ENCODE measurements around the gene DEXI.
"Not testable (repeated sequence)": the region's sequence is repeated elsewhere in the genome, so short reads cannot be mapped to it uniquely, and the experiment has no call there.

The DEXI gene

DNA sequence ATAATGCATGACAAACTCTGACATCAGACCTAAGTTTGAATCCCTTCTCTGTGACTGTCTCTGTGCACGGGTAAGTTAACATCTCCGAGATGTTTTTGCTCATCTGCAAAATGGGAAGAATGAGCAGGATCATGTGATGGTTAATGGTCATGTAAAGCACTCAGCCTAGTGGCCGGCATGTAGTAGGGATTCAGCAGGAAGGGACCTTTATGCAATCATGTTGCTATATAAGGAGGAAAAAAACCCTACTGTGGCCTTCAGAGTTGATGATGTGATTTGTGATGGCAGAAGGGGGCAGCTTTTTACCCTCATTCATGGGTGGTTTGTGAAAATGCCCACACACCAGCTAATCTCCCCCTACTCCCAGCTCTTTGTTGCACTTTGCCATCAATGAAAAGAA is 26.2 kb upstream of the DEXI start:
- DNase-seq, result no peak

DNA sequence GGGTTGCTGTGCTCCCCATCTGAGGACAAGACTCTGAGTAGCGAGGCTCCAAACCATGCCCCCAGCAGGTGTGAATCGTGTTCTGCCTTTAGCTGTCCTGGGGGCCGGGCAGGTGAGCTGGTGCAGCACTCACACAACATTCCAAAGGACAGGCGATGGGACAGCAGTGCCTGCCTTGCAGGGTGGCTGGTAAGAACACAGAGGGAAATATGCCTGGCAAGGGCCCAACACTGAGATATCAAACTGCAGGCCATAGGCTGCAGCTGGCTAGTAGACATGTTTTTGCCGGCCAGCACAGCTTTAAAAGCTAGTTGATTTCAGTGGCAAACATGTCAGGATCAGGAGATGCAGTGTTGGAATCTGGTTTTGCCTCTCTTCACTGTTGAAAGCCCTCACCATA is 25.7 kb upstream of the DEXI start:
- no peak for DNase-seq

DNA sequence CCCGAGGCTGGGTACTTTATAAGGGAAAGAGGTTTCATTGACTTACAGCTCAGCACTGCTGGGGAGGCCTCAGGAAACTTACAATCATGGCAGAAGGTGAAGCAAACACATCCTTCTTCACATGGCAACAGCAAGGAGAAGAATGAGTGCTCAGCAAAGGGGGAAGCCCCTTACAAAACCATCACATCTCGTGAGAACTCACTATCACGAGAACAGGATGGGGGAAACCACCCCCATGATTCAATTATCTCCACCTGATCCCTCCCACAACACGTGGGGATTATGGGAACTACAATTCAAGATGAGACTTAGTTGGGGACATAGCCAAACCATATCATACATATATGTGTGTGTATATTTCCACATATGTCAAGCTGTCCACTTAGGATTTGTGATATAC is 24.3 kb upstream of the DEXI start:
- DNase-seq, result peak in 1 of 2 donors; percentile 25

DNA sequence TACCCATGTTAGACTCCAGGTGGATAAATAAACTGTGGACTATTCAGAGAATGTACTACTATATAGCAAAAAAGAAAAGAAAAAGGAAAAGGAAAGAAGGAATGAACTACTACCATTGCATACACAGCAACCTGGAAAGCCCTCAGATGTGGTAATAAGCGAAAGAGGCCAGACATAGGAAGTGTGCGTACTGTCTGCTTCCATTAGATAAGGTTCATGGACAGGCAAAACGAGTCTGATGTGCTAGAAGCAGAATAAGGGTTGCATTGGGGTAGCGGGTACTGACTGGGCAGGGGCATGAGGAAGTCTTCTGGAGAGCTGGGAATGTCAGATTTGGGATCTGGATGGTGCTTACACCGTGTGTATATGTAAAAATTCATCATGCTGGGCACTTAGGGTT is 23.9 kb upstream of the DEXI start:
- no peak for DNase-seq

DNA sequence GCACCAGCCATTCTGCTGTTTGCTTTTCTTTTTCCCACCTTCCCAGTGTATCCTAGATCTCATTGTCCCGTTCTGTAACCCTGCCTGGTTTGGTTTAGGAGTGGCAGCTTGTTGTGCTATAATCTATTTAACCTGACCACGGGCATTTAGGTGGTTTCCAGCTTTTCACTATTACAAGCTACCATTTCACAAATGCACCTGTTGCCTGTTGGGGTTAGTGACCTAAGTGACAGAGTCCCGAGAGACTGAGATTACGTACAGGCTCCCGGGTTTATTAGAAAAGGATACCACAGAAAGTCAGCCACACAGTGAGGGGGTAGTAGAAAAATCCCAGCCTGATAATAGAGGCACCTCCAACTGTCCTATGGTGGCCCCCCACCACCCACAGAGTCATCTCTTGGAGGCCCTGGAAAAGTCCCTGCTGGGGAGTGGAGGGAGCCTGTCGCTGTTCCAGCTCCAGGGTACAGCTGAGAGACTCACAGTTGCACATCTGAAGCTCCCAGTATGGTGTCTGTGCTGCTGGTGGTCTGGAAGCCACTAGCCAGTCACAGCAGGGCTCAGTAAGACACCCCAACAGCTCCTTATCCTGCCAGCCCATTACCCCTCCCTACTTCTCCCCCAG is 23.3 kb upstream of the DEXI start:
- DNase-seq, result peak; percentile 36 to 53

DNA sequence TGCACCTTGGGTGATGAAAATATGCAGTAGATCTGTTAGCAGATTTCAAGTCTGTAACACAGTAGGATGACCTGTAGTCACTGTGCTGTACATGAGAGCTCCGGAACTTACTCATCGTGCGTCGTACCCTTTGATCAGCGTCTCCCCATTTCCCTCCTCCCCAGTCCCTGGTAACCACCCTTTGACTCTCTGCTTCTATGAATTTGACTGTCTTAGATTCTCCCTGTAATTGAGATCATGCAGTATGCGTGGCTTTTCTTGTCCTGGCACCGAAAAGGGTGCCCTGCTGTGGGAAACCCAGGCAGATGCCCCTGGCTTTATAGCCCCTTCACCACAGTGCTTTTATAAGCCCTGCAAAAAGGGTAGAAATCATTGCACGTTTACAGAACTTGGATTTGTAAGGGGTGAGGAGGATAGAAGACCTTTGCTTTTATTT is 22.6 kb upstream of the DEXI start:
- DNase-seq, result peak; percentile 47 to 78

DNA sequence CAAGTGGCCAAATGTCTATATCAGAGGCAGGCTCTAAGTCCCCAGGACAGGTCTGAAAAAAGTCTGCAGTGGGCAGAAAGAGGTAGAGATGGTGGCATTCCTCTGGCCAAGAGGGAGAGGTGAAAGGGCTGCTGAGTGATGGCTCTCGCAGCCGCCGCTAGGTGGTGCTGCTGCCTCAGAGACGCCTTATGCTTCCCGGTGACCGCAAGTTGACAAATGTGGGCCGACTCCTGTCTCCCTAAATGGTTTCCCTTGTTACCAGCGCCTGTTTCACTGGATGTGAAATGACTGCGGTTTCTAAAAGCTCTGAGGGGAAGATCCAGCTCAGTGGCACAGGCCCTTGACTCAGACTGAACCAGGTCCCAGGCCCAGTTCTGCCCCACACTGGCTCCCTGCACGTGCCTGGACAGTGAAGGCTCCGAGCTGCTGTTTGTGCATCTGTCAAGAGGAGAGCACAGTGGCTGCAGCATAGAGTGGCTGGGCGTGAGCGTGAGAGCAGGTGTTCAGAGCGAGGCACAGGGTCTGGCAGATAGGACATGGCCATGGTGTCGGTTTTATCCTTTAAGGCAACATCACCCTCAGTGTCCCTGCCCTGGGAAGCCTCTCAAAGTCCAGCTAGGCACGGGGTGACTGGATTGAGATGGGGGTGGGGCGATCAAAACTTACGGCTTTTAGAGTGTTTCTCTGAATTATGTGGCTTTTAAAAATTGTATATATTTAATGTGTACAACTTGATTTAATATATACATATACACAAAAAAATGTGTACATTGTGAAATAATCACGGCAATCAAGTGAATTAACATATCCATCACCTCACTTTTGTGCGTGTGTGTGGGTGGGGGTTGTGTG is 22.0 kb upstream of the DEXI start:
- peak; percentile 77 to 83 for DNase-seq

DNA sequence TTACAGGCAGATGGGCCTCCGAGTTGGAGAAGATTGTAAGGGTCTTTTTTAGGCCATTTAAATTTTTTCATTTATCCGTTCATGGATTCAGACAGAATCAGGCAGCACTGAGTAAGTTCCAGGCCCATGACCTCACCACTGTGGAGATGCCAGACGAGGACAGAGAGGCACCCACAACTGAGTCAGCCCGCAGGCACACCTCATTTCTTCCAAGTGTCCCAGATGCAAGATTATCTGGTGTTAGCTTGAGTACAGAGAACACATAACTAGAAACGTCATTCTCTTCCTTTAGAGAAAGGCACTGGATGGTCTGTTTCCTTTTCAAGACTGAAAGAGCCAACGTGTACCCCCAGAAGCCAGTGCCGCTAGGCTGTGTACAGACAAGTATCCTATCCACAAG is 19.0 kb upstream of the DEXI start:
- no peak for DNase-seq

DNA sequence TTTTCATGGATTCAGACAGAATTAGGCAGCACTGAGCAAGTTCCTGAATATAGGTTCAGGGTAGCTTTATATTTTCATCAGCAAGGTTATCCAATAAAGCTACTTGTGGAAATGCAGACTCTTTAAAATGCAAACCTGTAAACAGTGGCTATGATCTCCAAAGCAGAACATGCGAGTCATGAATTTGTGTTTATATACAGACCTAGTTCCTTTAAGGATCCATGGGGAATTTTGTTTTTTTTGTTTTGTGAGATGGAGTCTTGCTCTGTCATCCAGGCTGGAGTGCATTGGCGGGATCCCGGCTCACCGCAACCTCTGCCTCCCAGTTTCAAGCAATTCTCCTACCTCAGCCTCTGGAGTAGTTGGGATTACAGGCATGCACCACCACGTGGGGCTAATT is 16.9 kb upstream of the DEXI start:
- DNase-seq, result no peak

DNA sequence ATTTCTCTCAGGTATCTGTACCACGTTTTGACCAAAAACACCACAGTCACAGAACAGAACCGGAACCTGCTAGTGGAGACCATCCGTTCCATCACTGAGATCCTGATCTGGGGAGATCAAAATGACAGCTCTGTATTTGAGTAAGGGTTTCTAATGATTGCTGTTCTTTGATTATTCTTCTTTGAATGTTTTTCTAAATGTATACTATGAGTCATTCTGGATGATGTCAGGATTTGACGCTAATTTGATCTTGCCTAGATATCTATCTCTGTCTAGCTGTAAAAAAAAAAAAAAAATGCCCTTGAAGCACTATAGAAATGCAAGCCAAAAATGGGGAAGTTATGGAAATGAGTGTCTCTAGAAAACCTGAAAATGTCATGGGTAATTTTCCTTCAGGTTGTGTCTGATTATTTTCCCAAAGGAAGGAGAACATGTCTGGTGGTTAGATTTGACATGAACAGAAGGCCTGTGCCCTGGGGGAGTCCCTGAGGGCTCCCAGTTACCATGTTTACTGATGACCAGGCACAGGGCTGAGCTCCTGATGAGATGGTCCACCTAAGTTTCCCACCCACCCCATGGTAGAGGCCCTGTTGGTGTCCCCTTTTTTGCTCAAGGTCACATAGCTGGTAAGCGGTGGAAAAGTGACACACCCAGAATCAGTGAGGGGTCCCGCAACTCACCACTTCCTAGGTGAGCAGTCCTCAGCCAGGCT is 15.7 kb upstream of the DEXI start:
- peak in 1 of 2 donors; percentile 14 for DNase-seq

DNA sequence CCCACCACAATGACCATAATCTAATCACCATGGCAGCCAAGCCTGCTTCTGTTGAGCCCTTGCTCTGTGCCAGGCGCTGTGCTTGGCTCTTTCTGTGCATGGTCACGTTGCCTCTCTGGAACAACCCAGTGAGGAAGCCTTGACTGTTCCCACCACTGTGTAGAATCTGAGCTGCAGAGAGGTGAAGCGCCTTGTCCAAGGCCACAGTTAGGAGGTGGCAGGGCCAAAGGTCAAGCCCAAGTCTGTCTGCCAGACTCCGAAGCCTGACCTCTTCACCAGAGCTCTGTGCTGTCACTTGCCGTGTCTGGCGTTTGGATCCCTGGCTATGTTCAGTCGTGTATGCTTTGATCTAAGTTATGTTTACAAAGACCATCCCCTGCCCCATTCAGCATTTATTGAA is 12.6 kb upstream of the DEXI start:
- no peak for DNase-seq

DNA sequence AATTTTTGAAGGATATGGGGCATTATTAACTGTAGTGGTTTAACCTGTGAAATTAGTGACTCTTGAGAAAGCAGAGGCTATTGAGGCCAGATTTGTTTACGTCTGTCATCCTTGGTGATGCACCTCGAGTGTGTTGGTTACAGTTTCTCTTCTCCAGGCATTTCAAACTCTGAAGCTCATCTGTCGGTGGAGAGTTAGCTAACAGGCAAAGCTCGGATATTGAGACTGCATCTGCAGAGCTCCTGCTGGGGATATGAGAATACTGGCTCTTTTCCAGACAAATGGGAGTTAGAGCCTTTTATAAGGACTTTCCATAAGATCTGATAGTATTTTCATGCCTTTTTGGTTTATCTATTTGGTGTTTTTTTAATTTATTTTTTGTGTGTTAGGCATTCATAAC is 8.8 kb upstream of the DEXI start:
- no peak for DNase-seq

DNA sequence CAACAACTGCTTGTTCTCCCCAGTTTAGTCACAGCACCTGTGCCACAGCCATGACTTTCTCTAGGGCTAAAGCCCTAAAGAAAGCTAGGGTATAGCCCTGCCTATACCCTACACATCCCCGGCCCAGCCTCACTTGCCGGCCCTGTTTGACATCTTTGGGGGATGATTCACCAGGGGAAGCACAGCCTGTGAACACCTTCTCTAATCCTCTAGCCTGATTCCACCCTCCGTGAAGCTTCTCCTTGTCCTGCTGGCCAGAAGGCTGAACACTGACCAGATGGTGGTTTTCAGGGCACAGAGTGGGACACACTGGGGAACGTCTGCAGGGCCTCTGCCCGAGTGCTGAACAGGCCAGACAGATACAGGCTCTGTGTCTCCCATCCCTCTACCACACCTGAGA is 8.1 kb upstream of the DEXI start:
- no peak for DNase-seq

DNA sequence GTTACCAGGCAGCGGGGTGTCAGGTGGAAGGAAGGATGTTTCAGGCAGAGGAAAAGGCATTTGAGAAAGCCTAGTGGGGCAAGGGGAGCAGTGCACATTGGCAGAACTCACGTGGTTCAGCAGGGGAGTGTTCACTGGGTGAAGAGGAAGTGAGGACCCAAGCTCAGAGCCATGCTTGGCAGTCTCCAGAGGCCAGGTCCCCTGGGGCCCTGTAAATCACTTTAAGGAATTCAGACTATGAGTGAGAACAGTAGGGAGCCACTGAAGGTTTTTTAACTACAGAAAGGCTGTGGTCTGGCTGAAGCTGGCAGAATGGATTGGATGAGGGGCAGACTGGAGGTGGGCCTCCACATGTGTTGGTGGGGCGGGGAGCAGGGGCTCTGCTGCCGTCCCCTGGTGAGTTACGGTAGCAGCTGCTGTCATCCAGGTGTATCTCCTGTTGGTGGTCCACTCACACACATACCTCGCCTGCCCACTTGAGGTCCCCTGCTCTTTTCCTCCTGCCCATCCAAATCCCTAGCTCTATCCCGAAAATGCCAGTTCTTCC is 7.2 kb upstream of the DEXI start:
- peak; percentile 58 to 74 for DNase-seq

DNA sequence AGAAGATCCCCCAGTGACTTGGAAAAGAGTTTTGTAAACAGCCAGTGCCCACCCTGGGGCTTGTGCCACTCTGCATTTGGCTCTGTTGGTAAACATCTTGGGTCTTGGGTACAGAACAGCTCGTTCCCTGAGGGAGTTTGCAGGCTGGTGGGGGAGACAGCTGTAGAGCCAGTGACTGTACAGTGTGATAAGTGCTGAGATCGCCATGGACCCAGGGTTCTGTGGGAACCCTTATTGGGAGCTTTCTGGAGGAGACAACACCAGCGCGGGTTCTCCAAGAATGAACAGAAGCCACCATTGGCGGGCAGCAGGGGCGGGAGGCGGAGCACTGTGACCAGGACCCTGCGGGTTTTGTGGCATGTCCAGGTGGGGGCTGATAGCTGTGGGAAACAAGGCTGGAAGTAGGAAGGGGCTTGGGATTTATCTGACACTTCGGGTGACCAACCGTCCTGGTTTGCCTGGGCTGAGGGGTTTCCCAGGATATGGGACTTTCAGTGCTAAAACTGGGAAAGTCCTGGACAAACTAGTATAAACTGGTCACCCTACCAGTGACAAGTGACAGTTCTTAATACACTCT is 5.0 kb upstream of the DEXI start:
- DNase-seq, result no peak

DNA sequence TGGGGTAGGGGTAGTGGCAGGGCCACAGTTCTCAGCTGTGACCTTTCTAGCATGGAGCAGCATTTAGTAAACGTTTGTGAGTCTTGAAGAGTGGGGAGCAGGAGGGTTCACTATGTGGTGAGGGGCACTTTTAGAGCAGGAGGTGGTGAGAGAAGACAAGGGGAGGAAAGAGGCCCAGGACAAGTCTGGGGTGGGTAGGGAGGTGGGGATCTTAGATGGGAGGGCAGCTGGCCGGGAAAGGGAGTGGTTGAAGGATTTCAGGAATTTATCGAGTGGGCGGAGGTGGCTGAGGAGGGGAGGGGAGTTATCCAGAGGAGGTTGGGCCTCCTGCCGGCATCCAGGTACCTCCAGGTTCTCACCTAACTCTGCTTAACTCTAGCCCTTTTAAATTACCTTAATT is 4.0 kb upstream of the DEXI start:
- DNase-seq, result no peak

DNA sequence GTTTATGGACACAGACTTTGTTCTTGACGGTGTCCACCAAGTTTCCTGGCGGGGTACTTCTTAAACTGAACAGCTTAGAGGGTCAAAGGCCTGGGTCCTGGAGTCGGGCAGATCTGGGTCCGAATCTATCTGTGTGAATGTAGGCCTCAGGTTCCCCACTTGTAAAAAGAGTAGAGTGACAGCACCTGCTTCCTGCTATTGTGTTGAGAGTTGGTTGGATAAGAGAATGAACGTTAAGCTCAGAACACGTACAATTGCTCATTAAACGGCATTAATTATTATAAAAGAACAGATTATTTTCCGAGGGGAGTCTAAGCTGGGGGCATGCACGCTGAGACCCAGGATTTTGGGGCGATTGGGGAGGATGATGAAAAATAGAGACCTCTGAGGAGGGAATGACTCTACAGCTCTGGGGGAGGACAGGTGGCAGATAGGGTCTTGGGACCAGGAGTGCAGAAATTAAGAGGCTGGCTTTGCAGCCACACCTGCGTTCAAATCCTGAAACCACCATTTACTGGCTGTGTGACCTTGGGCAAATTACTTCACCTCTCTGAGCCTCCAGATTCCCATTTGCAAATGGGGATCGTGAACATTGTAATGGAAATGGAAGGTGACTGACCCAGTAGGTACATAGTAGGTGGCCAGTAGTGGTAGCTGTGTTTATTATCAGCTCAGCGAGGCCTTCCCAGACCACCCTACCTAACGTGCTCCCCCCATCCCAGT is 3.0 kb upstream of the DEXI start:
- DNase-seq, result no peak

DNA sequence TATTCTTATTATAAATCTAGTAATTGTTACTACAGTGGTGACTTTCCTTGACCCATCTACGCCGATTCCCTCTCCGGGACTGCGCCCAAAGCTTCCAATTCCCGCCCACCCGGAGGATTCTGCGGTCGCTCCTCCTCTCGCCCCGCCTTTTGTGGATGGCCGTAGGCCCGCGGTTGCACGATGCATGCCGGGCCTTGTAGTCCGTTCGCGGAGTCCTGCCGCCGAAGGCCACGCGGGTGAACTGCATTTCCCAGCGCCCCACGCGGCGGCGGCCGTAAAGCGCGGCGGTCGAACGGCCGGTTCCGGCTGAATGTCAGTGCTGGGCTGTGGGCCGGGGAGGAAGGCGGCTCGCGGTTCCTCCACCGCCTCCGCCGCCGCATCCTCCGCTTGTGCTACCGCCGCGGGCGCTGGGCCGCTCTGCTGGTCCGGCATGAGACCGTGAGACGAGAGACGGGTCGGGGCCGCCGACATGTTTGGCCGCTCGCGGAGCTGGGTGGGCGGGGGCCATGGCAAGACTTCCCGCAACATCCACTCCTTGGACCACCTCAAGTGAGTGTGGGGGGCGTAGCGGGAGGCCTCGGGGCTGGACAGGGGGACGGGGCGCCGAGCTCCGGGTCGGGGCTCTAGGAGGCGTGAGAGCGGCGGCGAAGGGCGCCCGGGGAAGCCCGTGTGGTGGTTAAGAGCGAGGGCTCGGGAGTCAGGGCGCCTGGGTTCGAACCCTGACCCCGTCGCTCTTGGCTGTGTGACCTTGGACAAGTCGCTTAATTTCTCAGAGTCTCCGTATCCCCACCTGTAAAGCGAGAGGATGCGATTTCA is 2.2 kb upstream of the DEXI start, which contains the start of gene CLEC16A:
TSS of gene CLEC16A (plus strand) at position 316 of the 816 bp plus-strand sequence. CDS start at position 470, 154 bp downstream.
- DNase-seq, result peak; percentile 95 to 97

DNA sequence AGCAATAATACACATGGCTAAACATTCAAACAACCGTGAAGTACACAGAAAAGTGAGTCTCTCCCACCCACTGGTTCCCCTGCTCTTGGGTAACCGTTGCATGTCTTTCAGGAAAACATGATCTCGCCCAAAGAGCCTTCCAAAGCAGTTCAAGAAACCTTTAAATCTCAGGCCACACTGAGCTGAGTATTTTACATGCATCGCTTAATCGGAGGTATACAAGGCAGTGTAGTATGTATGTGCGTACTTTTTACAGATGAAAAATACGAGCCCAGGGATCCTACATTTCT is 741 bp upstream of the DEXI start:
- no peak for DNase-seq

DNA sequence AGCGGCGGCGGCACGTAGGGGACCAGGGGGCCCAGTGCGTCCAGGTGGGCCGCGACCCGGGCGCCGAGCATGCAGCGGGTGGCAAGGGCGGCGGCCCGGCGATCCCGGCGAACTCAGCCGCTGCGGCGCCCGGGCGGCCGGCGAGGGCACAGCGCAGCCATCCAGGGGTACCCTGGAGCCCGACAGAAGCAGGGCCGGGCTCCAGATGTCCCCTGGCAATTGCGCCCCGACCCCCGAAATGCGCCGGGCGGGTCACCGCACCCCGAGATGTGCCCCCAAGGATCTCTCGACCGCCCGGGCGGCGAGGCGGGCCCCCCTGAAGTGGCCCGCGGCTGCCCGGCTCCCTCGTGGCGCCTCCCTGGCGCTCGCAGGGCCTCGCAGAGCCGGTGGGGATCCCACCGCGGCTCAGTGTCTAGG is 325 bp downstream of the DEXI start:
- not testable (repeated sequence) for DNase-seq

DNA sequence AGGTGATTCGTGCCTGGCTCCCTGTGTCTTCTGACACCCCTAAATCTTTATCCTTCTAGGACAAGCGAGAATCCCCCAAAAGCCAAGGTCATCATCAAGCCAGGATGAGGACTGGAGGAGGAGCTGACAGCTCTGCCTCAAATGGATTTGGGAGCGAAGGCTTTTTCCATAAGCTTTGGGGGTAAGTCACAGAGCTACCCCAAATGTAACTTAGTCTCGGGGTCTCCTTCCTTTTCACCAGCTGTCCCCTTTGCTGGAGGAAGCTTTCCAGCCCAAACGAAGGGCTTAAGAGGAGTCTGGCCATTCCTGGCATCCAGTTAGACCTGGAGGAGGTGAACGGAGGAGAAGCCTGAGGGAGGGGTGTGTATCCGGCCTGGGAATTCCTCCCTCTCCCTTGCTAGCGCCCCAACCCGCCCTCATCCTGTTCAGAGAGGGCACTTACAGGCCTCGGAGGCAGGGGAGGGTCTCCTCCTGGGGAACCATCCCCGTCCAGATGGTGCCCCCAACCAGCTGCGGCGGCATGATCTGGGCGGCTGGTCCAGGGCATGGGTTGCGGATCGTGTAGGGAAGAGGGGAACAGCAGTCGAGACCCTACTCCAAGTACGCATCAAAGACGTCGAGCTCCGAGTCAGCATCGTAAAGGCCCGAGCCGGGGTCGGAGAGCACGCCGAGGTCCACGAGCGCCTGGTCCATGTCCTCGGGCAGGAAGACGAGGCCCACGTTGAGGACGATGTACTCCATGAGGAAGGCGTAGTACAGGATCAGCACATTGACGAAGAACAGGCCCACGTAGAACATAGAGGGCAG is 938 bp downstream of the DEXI start:
- no peak for DNase-seq
